Effector memory CD4-positive, alpha-beta T cell (primary cell): Measurements from ENCODE around the gene GPR42.

Source experiments
- DNase-seq, 3 donors: peaks; one replicate each; pipeline ENCODE4 v3.0.0-alpha.2; 2020
- H3K27ac ChIP-seq: 2 replicates; pipeline ENCODE4 v1.7.0; 2013; ENCODE audit warnings: mild to moderate bottlenecking, low read length, moderate library complexity; ENCODE audit not compliant: insufficient read depth, poor library complexity, severe bottlenecking
- H3K27me3 ChIP-seq: replicated peaks from 2 replicates; pipeline ENCODE4 v1.7.0; 2013; ENCODE audit warnings: mild to moderate bottlenecking, low read length; ENCODE audit not compliant: insufficient read depth, control insufficient read depth, poor library complexity, severe bottlenecking
- H3K36me3 ChIP-seq: 2 replicates; pipeline ENCODE4 v1.7.0; 2013; ENCODE audit warnings: mild to moderate bottlenecking, low read length, moderate library complexity; ENCODE audit not compliant: control insufficient read depth, insufficient read depth
- H3K4me1 ChIP-seq: 2 replicates; pipeline ENCODE4 v1.7.0; 2013; ENCODE audit warnings: low read length, mild to moderate bottlenecking; ENCODE audit not compliant: control insufficient read depth, insufficient read depth, poor library complexity, severe bottlenecking
- H3K4me3 ChIP-seq: 2 replicates; pipeline ENCODE4 v1.7.0; 2013; ENCODE audit warnings: low read length, low read depth, mild to moderate bottlenecking; ENCODE audit not compliant: insufficient read depth, poor library complexity, severe bottlenecking
- H3K9me3 ChIP-seq: 2 replicates; pipeline ENCODE4 v1.7.0; 2013; ENCODE audit warnings: mild to moderate bottlenecking, low read length, moderate library complexity; ENCODE audit not compliant: control insufficient read depth

GPR42 gene

DNA sequence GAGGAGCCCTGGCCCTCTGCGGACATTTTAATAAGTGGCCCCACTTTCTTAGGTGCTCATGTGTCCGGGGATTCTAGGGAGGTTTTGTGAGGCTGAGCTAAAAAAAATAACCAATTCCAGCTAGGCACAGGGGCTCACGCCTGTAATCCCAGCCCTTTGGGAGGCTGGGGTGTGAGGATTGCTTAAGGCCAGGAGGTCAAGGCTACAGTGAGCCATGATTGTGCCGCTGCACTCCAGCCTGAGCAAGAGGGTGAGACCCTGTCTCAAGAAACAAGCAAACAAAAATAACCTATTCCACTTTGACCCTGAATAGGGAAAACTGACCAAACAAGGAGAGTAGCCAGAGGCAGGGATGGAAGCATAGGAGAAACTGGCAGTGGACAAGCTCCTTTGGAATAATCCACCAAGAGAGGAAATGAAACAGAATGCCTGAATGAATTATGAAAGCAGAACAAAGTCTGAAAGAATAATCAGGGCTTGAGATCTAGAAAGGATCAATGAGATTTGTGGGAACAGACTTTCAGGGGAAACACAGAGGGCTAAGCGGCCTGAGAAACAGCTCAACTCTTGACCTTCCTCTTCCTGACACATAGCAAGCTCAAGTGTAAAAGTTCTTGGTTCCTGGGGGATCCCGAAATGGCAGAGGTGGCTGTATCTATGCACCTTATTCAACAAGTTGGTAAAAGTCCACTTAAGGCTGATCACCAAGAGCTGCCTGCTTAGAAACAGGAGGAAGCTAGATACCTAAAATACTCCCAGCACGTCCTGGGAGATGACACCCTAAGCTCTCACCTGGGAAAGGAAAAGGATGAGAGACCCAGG, 47.1 kb downstream of the GPR42 start:
- Histone ChIP-seq H3K9me3 (no peaks in the 10 kb centered on the region), H3K27ac (no peak overlapping the region), H3K36me3 (no peaks in the 10 kb centered on the region), H3K4me3 (no peak overlapping the region), H3K4me1 (no peaks in the 10 kb centered on the region), H3K27me3 (no peaks in the 10 kb centered on the region)
- DNase-seq, result no peak

DNA sequence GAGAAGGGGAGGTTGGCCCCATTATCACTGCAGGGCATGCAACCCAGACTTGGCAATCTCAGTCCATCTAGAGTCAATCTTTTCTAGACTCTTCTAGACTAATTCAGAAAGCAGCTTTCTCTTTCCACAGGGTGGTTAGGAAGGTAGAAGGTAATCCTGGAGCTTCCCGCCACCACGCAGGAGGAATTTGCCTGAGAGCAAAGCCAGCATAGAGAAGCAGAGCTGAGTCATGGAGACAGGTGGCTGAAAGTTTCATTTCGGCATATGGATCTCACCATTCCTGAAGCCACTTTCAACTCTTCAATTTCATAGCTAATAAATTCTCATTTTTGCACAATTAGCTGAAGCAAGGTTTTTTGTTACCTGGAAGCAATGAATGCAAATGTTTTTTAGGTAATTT, 48.2 kb downstream of the GPR42 start:
- Histone ChIP-seq H3K36me3 (no peaks in the 10 kb centered on the region), H3K27ac (no peak overlapping the region), H3K4me1 (no peaks in the 10 kb centered on the region), H3K27me3 (no peaks in the 10 kb centered on the region), H3K4me3 (no peak overlapping the region), H3K9me3 (no peaks in the 10 kb centered on the region)
- DNase-seq, result no peak

DNA sequence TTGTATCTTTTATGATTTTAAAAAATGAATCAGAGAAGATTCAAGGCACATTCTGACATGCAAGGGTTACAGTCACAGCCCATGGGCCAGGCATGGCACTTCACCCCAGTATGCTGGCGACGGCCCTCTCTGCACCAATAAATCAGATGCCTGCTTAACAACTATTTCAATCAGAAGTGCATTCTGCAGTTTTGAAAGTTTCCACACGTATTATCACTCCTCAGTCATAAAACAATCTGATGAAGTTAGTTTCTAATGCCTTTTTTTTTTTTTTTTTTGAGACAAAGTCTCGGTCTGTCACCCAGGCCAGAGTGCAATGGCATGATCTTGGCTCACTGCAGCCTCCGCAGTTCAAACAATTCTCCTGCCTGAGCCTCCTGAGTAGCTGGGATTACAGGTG, 48.9 kb downstream of the GPR42 start:
- no peaks in the 10 kb centered on the region for H3K27me3 ChIP-seq
- H3K4me1 ChIP-seq, result no peaks in the 10 kb centered on the region
- no peaks in the 10 kb centered on the region for H3K36me3 ChIP-seq
- no peak overlapping the region for H3K4me3 ChIP-seq
- H3K27ac ChIP-seq, result no peak overlapping the region
- DNase-seq, result no peak
- H3K9me3 ChIP-seq, result no peaks in the 10 kb centered on the region

DNA sequence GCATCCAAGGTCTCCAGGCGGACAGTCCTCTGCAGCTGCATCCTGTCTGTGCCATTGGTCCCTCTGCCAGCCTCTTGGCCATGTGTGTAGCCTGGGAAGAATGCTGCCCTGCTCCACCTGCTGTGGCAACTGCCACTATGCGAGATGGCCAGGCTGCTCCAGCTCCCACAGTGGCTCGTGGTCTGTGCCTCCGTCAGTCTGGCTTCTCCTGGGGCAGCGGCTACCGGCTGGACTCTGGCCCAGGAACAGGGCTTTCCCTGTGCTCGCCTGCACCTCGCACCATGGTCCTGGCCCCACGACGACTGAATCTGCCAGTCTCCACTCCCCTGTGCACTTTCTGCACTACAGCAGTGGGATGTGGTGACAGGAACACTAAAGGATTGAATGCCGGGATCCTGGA, 50.5 kb downstream of the GPR42 start:
- H3K4me3 ChIP-seq, result no peak overlapping the region
- H3K4me1 ChIP-seq, result no peaks in the 10 kb centered on the region
- H3K27ac ChIP-seq, result no peak overlapping the region
- no peak for DNase-seq
- H3K36me3 ChIP-seq, result no peaks in the 10 kb centered on the region
- H3K9me3 ChIP-seq, result no peaks in the 10 kb centered on the region
- no peaks in the 10 kb centered on the region for H3K27me3 ChIP-seq
